ENCODE results near the gene TARDBP.
"Not testable (repeated sequence)": the region's sequence is repeated elsewhere in the genome, so short reads cannot be mapped to it uniquely, and the experiment has no call there.

Gene TARDBP

GRCh38 chr1:11044086-11044848 lies 31.8 kb downstream of the TARDBP start:
- DNase-seq, result no peak

- DNase-seq, result no peak
Observed at GRCh38 chr1:11044849-11045427, 32.5 kb downstream of the TARDBP start.

DNA sequence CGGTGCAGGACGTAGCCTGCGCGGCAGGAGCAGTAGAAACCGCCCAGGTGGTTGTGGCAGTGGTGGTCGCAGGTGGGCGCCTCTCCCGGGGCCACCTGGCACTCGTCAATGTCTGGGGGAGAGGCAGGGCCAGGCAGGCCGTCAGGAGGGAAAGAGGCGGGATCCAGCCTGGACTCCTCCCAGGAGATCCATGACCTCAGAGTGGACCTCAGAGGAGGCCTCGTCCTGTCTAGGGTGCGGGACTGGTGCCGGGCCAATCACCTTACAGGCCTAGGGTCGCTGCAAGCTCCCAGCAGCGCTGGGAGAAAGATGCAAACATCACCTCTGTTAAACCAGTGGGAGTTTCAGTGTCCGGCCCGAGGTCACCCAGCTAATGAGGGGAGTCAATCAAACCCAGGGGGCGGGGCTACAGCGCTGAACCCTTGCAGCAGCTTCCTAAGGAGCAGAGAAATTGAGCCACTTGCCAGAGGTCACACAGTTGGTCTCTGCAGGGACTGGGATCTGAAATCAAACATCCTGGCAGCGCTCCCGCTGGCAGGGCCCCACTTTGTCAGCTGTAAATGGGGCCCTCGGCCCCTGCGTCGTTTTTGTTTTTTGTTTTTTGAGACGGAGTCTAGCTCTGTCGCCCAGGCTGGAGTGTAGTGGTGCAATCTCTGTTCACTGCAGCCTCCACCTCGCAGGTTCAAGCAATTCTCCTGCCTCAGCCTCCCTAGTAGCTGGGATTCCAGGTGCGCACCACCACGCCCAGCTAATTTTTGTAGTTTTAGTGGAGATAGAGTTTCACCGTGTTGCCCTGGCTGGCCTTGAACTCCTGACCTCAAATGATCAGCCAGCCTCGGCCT lies 33.2 kb downstream of the TARDBP start:
- DNase-seq, result no peak

DNA sequence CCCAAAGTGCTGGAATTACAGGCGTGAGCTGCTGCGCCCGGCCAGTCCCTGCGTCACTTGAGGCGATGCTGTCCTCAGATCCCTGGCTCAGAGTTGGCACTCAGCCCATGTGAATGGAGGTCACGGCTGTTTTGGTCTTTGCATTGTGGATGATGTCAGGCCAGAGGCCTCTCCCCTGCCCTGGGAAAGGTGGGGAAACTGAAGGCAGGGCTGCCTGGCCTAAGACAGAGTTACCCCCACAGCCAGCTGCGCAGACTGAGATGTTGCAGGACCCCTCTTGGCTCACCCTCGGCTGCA lies 33.8 kb downstream of the TARDBP start:
- no peak for DNase-seq

- no peak for DNase-seq
Observed at GRCh38 chr1:11046625-11047365, 34.3 kb downstream of the TARDBP start, which contains the start of gene MASP2. TSS of gene MASP2 (minus strand) at chr1:11047239. CDS start at chr1:11047207, 32 bp downstream.

DNA sequence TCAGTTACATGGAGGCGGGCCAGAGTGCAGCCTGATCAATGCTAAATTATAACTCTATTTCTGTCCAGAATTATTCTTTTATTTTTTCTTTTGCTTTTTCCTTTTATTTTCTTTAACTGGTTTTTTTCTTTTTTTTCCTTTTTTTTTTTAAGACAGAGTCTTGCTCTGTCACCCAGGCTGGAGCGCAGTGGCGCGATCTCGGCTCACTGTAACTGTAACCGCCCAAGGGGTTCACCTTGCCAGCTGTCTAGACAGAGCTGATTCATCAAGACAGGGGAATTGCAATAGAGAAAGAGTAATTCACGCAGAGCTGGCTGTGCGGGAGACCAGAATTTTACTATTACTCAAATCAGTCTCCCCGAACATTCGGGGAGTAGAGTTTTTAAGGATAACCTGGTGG lies 38.7 kb downstream of the TARDBP start:
- not testable (repeated sequence) for DNase-seq

- DNase-seq, result no peak
Observed at GRCh38 chr1:11051781-11052511, 39.5 kb downstream of the TARDBP start.

- peak in 1 of 2 experiments; percentile 35 for DNase-seq
Observed at GRCh38 chr1:11052839-11053757, 40.6 kb downstream of the TARDBP start.

DNA sequence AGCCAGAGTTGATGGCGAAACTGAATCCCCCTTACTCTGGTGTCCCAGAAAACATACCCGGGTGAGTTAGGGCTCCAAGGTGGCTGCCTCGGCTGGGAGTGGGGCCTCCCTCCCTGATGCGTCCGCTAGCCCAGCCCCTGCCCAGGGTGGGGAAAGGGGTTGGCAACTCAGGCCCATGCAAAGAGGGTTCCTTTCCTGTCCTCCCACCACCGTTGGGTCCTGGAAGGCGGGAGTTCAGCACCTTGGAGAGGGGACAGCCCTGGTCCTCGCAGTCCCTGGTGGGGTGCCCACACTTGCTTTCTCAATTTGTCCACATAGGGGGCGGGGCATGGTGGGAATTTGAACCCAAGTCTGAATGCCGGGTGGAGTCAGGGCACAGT lies 41.3 kb downstream of the TARDBP start:
- peak in 1 of 2 experiments; percentile 49 for DNase-seq

DNA sequence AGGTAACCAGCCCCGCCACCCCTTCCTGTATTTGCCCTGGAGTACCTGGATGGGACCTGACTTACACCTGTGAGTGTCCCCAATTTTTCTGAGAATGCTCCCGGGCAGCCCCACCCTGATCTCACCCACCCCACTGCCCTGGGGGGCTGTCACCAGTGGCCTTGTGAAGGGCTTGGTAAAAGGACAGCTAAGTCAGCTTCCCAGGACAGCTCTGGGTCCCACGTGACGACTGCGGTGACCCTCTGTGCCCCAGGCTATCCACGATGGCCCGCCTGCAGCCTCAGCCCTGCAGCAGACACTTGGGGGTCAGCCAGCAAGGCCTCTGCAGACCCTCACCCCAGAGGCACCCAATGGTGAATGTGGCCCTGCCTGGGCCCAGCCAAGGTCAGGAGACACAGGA lies 41.7 kb downstream of the TARDBP start:
- no peak for DNase-seq

DNA sequence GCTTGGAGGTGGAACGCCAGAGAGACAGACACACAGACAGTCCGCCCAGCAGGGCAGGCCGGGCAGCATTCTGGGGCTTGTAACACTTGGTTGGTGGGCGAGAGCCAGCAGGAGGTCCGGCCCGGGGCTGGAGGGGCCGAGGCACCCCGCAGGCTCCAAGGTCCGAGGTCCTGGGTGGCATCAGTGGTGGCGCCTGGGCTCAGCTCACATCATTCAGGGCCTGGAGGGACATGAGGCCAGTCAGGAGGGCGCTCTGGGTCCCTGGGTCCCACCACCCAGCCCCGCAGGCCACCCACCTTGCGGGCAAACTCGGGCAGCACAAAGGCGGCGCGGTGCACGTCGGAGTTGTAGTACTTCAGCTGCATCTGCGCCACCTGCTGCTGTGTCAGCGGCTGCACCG lies 42.2 kb downstream of the TARDBP start:
- DNase-seq, result no peak

- no peak for DNase-seq
Observed at GRCh38 chr1:11055676-11056075, 43.2 kb downstream of the TARDBP start.

DNA sequence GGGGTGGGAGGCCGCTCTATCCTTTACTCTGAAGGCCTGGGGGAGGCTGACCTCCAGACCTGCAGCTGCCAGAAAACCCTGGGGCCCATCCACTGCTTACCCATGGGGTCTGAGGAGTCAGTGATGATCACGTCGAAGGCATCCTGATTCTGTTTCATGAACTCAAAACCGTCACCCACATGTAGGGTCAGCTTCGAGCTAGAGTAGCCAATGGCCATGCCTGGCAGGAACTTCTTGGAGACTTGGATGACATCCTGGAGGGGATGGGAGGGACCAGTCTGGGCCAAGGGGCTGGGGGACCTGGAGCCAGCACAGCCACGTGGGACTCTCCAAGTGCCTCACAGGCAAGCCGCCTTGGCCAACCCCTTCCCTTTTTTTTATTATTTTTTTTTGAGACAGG lies 44.0 kb downstream of the TARDBP start:
- DNase-seq, result no peak

DNA sequence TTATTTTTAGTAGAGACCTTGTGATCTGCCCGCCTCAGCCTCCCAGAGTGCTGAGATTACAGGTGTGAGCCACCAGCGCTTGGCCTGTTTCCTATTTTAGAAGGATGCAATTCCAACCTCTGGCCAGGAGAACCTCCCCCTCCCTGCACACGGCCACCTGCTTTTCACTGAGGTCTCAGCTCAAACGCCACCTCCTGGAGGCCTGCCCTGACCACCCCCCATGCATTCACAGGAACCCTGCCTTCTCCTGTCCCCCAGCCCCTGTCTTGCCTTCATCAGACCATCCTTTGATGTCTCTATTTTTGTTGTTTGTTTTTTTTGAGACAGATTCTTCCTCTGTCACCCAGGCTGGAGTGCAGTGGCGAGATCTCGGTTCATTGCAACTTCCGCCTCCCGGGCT lies 45.0 kb downstream of the TARDBP start:
- DNase-seq, result no peak

- DNase-seq, result no peak
Observed at GRCh38 chr1:11058026-11058425, 45.6 kb downstream of the TARDBP start.

DNA sequence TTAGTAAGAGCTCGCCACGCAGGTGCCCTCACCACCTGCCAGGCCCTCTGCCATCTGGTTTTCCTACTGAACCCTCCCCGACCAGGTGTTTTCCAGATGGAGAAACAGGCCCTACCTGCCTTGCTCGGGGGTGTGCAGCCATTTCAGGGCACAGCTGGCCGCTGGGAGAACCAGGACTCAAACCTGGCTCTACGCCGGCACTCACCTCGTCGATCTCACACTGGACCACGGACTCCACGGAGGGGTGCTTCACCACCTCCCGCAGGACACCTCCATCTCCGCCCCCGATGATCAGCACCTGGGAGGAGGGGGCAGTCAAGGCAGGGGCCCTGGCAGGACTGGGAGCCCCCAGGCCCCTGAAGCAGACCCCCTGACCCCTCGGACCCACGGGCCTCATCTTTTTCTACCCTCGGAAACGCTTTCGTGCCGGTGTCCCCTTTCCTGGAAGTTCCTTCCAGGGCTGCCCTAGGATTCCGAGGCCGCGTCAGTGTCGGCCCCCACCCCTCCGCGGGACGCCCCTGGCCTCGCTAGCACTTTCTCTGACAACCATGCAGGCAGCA lies 46.2 kb downstream of the TARDBP start:
- DNase-seq, result no peak

GRCh38 chr1:11059155-11059967 lies 46.9 kb downstream of the TARDBP start:
- DNase-seq, result peak in 1 of 2 experiments; percentile 42

GRCh38 chr1:11059968-11060830 lies 47.7 kb downstream of the TARDBP start, which contains the start of gene SRM:
TSS of gene SRM (minus strand) at chr1:11060018. CDS start at chr1:11059943, 75 bp downstream.
- DNase-seq, result peak; percentile 91 to 95

All from activated T-cell treated with anti-CD3 and anti-CD28 coated beads, Interleukin-2, amount 50 U/mL, for 48 hours (primary cell).